ENCODE results near the gene CITED4. TPM values are rescaled to one million over a fixed set of nuclear protein-coding genes. Genes with fewer than 3 reads are reported as not detected.

CITED4 gene
- polyA plus RNA-seq, 1 donor (not counting 4 experiments of a cell fraction or from before 2014, with no cell fraction given): 11.2 TPM

DNA sequence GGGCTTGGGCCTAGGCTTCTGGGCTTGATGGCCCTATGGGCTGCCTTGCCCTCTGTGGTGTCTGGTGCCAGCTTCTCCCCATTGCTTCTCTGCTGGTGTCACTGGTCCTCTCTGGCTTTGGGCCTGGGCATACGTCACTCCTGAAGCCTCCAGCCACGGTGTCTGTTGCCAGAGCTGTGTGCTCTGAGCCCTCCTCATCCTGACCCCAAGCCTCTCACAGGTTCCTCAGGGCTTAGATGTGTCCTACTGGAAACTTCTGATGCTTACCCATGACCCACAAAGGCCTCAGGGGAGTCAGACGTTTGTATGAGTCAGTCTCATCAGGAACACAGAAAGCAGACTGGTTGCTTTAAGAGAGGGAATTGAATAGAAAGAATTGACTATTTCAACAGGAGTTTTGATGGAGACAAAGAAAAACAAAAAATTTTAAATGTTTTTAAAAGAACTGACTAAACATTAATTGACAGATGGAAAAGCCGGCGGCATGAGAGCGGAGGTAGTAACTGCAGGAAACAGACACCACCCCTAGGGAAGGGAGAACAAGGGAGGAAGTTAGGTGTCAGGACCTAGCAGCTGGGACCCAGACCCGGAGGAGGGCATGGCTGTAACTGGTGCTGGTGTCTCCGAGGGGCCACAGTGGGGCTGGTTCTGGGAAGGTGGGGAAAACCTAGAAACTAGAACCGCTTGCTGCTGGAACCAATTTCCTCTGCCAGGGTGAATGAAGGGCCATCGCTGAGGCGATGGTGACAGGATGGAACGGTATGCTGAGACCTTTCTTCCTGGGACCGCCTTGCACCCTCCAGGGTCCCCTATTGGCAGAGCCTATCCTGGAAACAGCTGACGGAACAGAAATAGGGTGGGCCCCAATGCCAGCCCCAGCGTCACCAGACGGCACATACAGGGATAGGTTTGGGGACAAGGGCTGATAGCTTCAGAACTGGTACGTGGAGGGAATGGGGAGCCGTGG lies 40.0 kb upstream of the CITED4 start:
- Histone ChIP-seq H3K4me3 (ENCODE audit: control insufficient read depth in 2 of 3, extremely low read depth in 1 of 3, insufficient read depth in 2 of 3, low read depth in 1 of 3, low read length in 3 of 3) (no peak overlapping the region), H4K20me1 (ENCODE audit: control insufficient read depth, extremely low read depth, insufficient read depth, low read length) (no peaks in the 10 kb centered on the region), H2AFZ (ENCODE audit: control insufficient read depth, low read length) (peak overlapping the region; percentile 64), H3K27me3 (ENCODE audit: control insufficient read depth, extremely low read depth, insufficient read depth, low read length) (no peaks in the 10 kb centered on the region), H3K9me3 (ENCODE audit: control insufficient read depth, low read depth, low read length) (no peaks in the 10 kb centered on the region), H3K4me1 (ENCODE audit: control insufficient read depth, extremely low read depth, insufficient read depth, low read length) (peaks cover 47% of the 10 kb centered on the region), H3K79me2 (ENCODE audit: control insufficient read depth, insufficient read depth, low read length) (no peaks in the 10 kb centered on the region), H3K36me3 (ENCODE audit: control insufficient read depth in 2 of 2, extremely low read depth in 1 of 2, insufficient read depth in 2 of 2, low read length in 2 of 2) (no peaks in the 10 kb centered on the region), H3K4me2 (ENCODE audit: control insufficient read depth, extremely low read depth, insufficient read depth, low read depth, low read length) (peak overlapping the region; percentile 57), H3K27ac (ENCODE audit: control insufficient read depth, insufficient read depth, low read length) (peak overlapping the region; percentile 72), H3K9me1 (ENCODE audit: control insufficient read depth, extremely low read depth, insufficient read depth, low read length) (no peaks in the 10 kb centered on the region), H3K9ac (ENCODE audit: control insufficient read depth, extremely low read depth, insufficient read depth, low read length) (peak overlapping the region; percentile 29)
- dilution Hi-C loops (cut with MboI; ENCODE audit: extremely low pct_ligation_motif_present, low sequenced_read_pairs): no loop called here
- peak; percentile 99 for DNase-seq (ENCODE audit: low read depth, low spot score)
- TF ChIP-seq EZH2 (IDR thresholded peaks at IDR 0.05; ENCODE audit: low read length): no peak
- TF ChIP-seq, protein P1, sequence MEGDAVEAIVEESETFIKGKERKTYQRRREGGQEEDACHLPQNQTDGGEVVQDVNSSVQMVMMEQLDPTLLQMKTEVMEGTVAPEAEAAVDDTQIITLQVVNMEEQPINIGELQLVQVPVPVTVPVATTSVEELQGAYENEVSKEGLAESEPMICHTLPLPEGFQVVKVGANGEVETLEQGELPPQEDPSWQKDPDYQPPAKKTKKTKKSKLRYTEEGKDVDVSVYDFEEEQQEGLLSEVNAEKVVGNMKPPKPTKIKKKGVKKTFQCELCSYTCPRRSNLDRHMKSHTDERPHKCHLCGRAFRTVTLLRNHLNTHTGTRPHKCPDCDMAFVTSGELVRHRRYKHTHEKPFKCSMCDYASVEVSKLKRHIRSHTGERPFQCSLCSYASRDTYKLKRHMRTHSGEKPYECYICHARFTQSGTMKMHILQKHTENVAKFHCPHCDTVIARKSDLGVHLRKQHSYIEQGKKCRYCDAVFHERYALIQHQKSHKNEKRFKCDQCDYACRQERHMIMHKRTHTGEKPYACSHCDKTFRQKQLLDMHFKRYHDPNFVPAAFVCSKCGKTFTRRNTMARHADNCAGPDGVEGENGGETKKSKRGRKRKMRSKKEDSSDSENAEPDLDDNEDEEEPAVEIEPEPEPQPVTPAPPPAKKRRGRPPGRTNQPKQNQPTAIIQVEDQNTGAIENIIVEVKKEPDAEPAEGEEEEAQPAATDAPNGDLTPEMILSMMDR (optimal IDR thresholded peaks at IDR 0.05 in 1 of 3, IDR thresholded peaks at IDR 0.05 in 1 of 3, conservative IDR thresholded peaks at IDR 0.05 in 1 of 3; ENCODE audit: extremely low read depth in 1 of 3, insufficient read depth in 2 of 3, low read length in 3 of 3): no peak
- FAIRE-seq: peak; percentile 74

DNA sequence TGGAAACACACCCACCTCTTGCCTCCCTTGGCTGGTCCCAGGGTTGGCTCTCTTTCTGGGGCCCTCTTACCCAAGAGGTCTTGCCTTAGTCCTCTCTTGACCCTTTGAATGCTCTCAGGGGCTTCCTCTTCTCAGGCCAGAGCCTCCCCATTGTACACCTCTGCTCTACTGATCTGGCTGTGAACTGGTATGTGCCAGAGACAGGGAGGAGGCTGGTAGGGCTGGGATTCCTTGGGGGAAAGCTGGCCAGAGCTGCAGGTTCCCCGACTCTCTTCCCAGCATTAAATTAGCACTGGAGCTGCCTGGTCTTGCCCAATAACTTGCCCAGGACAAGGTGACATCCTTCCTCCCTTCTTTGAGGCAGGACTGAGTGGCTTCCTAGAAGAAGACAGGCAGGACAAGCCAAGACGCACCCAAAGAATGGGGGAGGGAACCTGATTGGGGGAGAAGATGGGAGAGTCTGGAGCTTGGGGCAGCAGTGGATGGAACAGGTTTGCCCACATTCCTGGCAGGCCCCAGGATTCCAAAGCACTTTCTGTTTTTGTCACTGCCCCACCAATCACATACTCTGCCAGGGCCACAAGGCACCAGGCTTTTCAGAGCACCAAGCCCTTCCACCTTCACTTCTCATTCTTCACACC lies 37.2 kb upstream of the CITED4 start:
- Histone ChIP-seq H3K79me2 (ENCODE audit: control insufficient read depth, insufficient read depth, low read length) (no peaks in the 10 kb centered on the region), H3K9ac (ENCODE audit: control insufficient read depth, extremely low read depth, insufficient read depth, low read length) (peak overlapping the region; percentile 58), H3K9me3 (ENCODE audit: control insufficient read depth, low read depth, low read length) (no peaks in the 10 kb centered on the region), H4K20me1 (ENCODE audit: control insufficient read depth, extremely low read depth, insufficient read depth, low read length) (no peaks in the 10 kb centered on the region), H3K9me1 (ENCODE audit: control insufficient read depth, extremely low read depth, insufficient read depth, low read length) (no peaks in the 10 kb centered on the region), H3K4me3 (ENCODE audit: control insufficient read depth in 2 of 3, extremely low read depth in 1 of 3, insufficient read depth in 2 of 3, low read depth in 1 of 3, low read length in 3 of 3) (peak overlapping the region; percentile 6 to 52 (median 12)), H2AFZ (ENCODE audit: control insufficient read depth, low read length) (no peak overlapping the region), H3K36me3 (ENCODE audit: control insufficient read depth in 2 of 2, extremely low read depth in 1 of 2, insufficient read depth in 2 of 2, low read length in 2 of 2) (no peaks in the 10 kb centered on the region), H3K27ac (ENCODE audit: control insufficient read depth, insufficient read depth, low read length) (peak overlapping the region; percentile 81), H3K27me3 (ENCODE audit: control insufficient read depth, extremely low read depth, insufficient read depth, low read length) (no peaks in the 10 kb centered on the region), H3K4me1 (ENCODE audit: control insufficient read depth, extremely low read depth, insufficient read depth, low read length) (peaks cover 53% of the 10 kb centered on the region), H3K4me2 (ENCODE audit: control insufficient read depth, extremely low read depth, insufficient read depth, low read depth, low read length) (peak overlapping the region; percentile 91)
- TF ChIP-seq EZH2 (IDR thresholded peaks at IDR 0.05; ENCODE audit: low read length): no peak
- TF ChIP-seq, protein P1 (optimal IDR thresholded peaks at IDR 0.05 in 1 of 3, IDR thresholded peaks at IDR 0.05 in 1 of 3, conservative IDR thresholded peaks at IDR 0.05 in 1 of 3; ENCODE audit: extremely low read depth in 1 of 3, insufficient read depth in 2 of 3, low read length in 3 of 3): no peak
- dilution Hi-C loops (cut with MboI; ENCODE audit: extremely low pct_ligation_motif_present, low sequenced_read_pairs): no loop called here
- DNase-seq (ENCODE audit: low read depth, low spot score): peak; percentile 100
- FAIRE-seq: peak; percentile 95

Measured in keratinocyte (primary cell).